ENCODE data around the gene COG5.

Gene COG5

GRCh38 chr7:107321611-107322010 lies 242.1 kb downstream of the COG5 start:
- no peak overlapping the region for H3K4me3 ChIP-seq (ENCODE audit: insufficient read length, low read depth)
- no peaks in the 10 kb centered on the region for H3K27me3 ChIP-seq (ENCODE audit: insufficient read depth, insufficient read length)
- no peaks in the 10 kb centered on the region for H3K9me3 ChIP-seq (ENCODE audit: insufficient read depth, low read length)
- H3K36me3 ChIP-seq (ENCODE audit: insufficient read depth, insufficient read length, low read length), result no peaks in the 10 kb centered on the region
- no peak for DNase-seq (ENCODE audit: low read depth, low spot score)
- no peak overlapping the region for H3K9ac ChIP-seq (ENCODE audit: insufficient read length, low read depth)
- no peak for TF ChIP-seq ZNF274 (IDR thresholded peaks at IDR 0.05; ENCODE audit: low read depth, low read length)
- TF ChIP-seq YY1 (IDR thresholded peaks at IDR 0.05; ENCODE audit: insufficient read depth, insufficient read length), result no peak
- TF ChIP-seq SUZ12 (IDR thresholded peaks at IDR 0.05; ENCODE audit: extremely low read depth, insufficient read depth, insufficient read length), result no peak
- H3K4me1 ChIP-seq (ENCODE audit: insufficient read depth, insufficient read length), result no peaks in the 10 kb centered on the region

GRCh38 chr7:107319724-107320228 lies 243.9 kb downstream of the COG5 start:
- no peak for TF ChIP-seq YY1 (IDR thresholded peaks at IDR 0.05; ENCODE audit: insufficient read depth, insufficient read length)
- no peak for TF ChIP-seq ZNF274 (IDR thresholded peaks at IDR 0.05; ENCODE audit: low read depth, low read length)
- no peak for TF ChIP-seq SUZ12 (IDR thresholded peaks at IDR 0.05; ENCODE audit: extremely low read depth, insufficient read depth, insufficient read length)
- H3K36me3 ChIP-seq (ENCODE audit: insufficient read depth, insufficient read length, low read length), result no peaks in the 10 kb centered on the region
- DNase-seq (ENCODE audit: low read depth, low spot score), result no peak
- no peak overlapping the region for H3K9ac ChIP-seq (ENCODE audit: insufficient read length, low read depth)
- no peaks in the 10 kb centered on the region for H3K27me3 ChIP-seq (ENCODE audit: insufficient read depth, insufficient read length)
- H3K9me3 ChIP-seq (ENCODE audit: insufficient read depth, low read length), result no peaks in the 10 kb centered on the region
- H3K4me1 ChIP-seq (ENCODE audit: insufficient read depth, insufficient read length), result no peaks in the 10 kb centered on the region
- H3K4me3 ChIP-seq (ENCODE audit: insufficient read length, low read depth), result no peak overlapping the region

GRCh38 chr7:107318523-107319160 lies 245.1 kb downstream of the COG5 start:
- H3K27me3 ChIP-seq (ENCODE audit: insufficient read depth, insufficient read length), result no peaks in the 10 kb centered on the region
- no peak overlapping the region for H3K9ac ChIP-seq (ENCODE audit: insufficient read length, low read depth)
- no peak for DNase-seq (ENCODE audit: low read depth, low spot score)
- H3K36me3 ChIP-seq (ENCODE audit: insufficient read depth, insufficient read length, low read length), result no peaks in the 10 kb centered on the region
- no peaks in the 10 kb centered on the region for H3K4me1 ChIP-seq (ENCODE audit: insufficient read depth, insufficient read length)
- no peaks in the 10 kb centered on the region for H3K9me3 ChIP-seq (ENCODE audit: insufficient read depth, low read length)
- no peak overlapping the region for H3K4me3 ChIP-seq (ENCODE audit: insufficient read length, low read depth)
- TF ChIP-seq YY1 (IDR thresholded peaks at IDR 0.05; ENCODE audit: insufficient read depth, insufficient read length) (no peak), SUZ12 (IDR thresholded peaks at IDR 0.05; ENCODE audit: extremely low read depth, insufficient read depth, insufficient read length) (no peak), ZNF274 (IDR thresholded peaks at IDR 0.05; ENCODE audit: low read depth, low read length) (no peak)

- Histone ChIP-seq H3K27me3 (ENCODE audit: insufficient read depth, insufficient read length) (no peaks in the 10 kb centered on the region), H3K9ac (ENCODE audit: insufficient read length, low read depth) (no peak overlapping the region), H3K9me3 (ENCODE audit: insufficient read depth, low read length) (no peaks in the 10 kb centered on the region), H3K36me3 (ENCODE audit: insufficient read depth, insufficient read length, low read length) (no peaks in the 10 kb centered on the region), H3K4me3 (ENCODE audit: insufficient read length, low read depth) (no peak overlapping the region), H3K4me1 (ENCODE audit: insufficient read depth, insufficient read length) (no peaks in the 10 kb centered on the region)
- no peak for DNase-seq (ENCODE audit: low read depth, low spot score)
- no peak for TF ChIP-seq SUZ12 (IDR thresholded peaks at IDR 0.05; ENCODE audit: extremely low read depth, insufficient read depth, insufficient read length)
- TF ChIP-seq ZNF274 (IDR thresholded peaks at IDR 0.05; ENCODE audit: low read depth, low read length), result no peak
- TF ChIP-seq YY1 (IDR thresholded peaks at IDR 0.05; ENCODE audit: insufficient read depth, insufficient read length), result no peak
Observed at GRCh38 chr7:107315716-107316220, 248.0 kb downstream of the COG5 start.

- H3K9me3 ChIP-seq (ENCODE audit: insufficient read depth, low read length), result no peaks in the 10 kb centered on the region
- TF ChIP-seq SUZ12 (IDR thresholded peaks at IDR 0.05; ENCODE audit: extremely low read depth, insufficient read depth, insufficient read length) (no peak), ZNF274 (IDR thresholded peaks at IDR 0.05; ENCODE audit: low read depth, low read length) (no peak), YY1 (IDR thresholded peaks at IDR 0.05; ENCODE audit: insufficient read depth, insufficient read length) (no peak)
- H3K27me3 ChIP-seq (ENCODE audit: insufficient read depth, insufficient read length), result no peaks in the 10 kb centered on the region
- H3K9ac ChIP-seq (ENCODE audit: insufficient read length, low read depth), result no peak overlapping the region
- H3K36me3 ChIP-seq (ENCODE audit: insufficient read depth, insufficient read length, low read length), result no peaks in the 10 kb centered on the region
- no peaks in the 10 kb centered on the region for H3K4me1 ChIP-seq (ENCODE audit: insufficient read depth, insufficient read length)
- DNase-seq (ENCODE audit: low read depth, low spot score), result no peak
- no peak overlapping the region for H3K4me3 ChIP-seq (ENCODE audit: insufficient read length, low read depth)
Observed at GRCh38 chr7:107313355-107313754, 250.4 kb downstream of the COG5 start.

GRCh38 chr7:107312418-107312817 lies 251.3 kb downstream of the COG5 start:
- Histone ChIP-seq H3K9me3 (ENCODE audit: insufficient read depth, low read length) (no peaks in the 10 kb centered on the region), H3K4me1 (ENCODE audit: insufficient read depth, insufficient read length) (no peaks in the 10 kb centered on the region), H3K9ac (ENCODE audit: insufficient read length, low read depth) (no peak overlapping the region), H3K27me3 (ENCODE audit: insufficient read depth, insufficient read length) (no peaks in the 10 kb centered on the region), H3K36me3 (ENCODE audit: insufficient read depth, insufficient read length, low read length) (no peaks in the 10 kb centered on the region), H3K4me3 (ENCODE audit: insufficient read length, low read depth) (no peak overlapping the region)
- TF ChIP-seq SUZ12 (IDR thresholded peaks at IDR 0.05; ENCODE audit: extremely low read depth, insufficient read depth, insufficient read length) (no peak), YY1 (IDR thresholded peaks at IDR 0.05; ENCODE audit: insufficient read depth, insufficient read length) (no peak), ZNF274 (IDR thresholded peaks at IDR 0.05; ENCODE audit: low read depth, low read length) (no peak)
- DNase-seq (ENCODE audit: low read depth, low spot score), result no peak

GRCh38 chr7:107309296-107309695 lies 254.4 kb downstream of the COG5 start:
- no peak overlapping the region for H3K9ac ChIP-seq (ENCODE audit: insufficient read length, low read depth)
- H3K4me3 ChIP-seq (ENCODE audit: insufficient read length, low read depth), result no peak overlapping the region
- no peaks in the 10 kb centered on the region for H3K36me3 ChIP-seq (ENCODE audit: insufficient read depth, insufficient read length, low read length)
- DNase-seq (ENCODE audit: low read depth, low spot score), result no peak
- no peak for TF ChIP-seq SUZ12 (IDR thresholded peaks at IDR 0.05; ENCODE audit: extremely low read depth, insufficient read depth, insufficient read length)
- no peak for TF ChIP-seq YY1 (IDR thresholded peaks at IDR 0.05; ENCODE audit: insufficient read depth, insufficient read length)
- no peak for TF ChIP-seq ZNF274 (IDR thresholded peaks at IDR 0.05; ENCODE audit: low read depth, low read length)
- H3K9me3 ChIP-seq (ENCODE audit: insufficient read depth, low read length), result no peaks in the 10 kb centered on the region
- H3K27me3 ChIP-seq (ENCODE audit: insufficient read depth, insufficient read length), result no peaks in the 10 kb centered on the region
- H3K4me1 ChIP-seq (ENCODE audit: insufficient read depth, insufficient read length), result no peaks in the 10 kb centered on the region

All from NT2/D1 (cell line).